HG02938 (cell line): Measurements from ENCODE around the gene CIDEA.

ENCODE experiments used
- ATAC-seq: cut with Tn5 transposase; IDR thresholded peaks from one replicate; pipeline ENCODE4 v1.9.1; 2021; ENCODE audit warnings: mild to moderate bottlenecking, moderate library complexity; ENCODE audit not compliant: unreplicated experiment

The CIDEA gene

GRCh38 chr18:12317664-12318333, 63.6 kb downstream of the CIDEA start:
- peak; percentile 31 for ATAC-seq

GRCh38 chr18:12318334-12318697, 64.2 kb downstream of the CIDEA start:
- ATAC-seq = no peak

- no peak for ATAC-seq
These were observed 64.7 kb downstream of the CIDEA start for GRCh38 chr18:12318857-12319256.

GRCh38 chr18:12321333-12321732, 67.2 kb downstream of the CIDEA start:
- no peak for ATAC-seq

GRCh38 chr18:12324991-12325725, 71.0 kb downstream of the CIDEA start:
- no peak for ATAC-seq

- ATAC-seq = no peak
These were observed 71.6 kb downstream of the CIDEA start for GRCh38 chr18:12325726-12326245.

- no peak for ATAC-seq
These were observed 72.7 kb downstream of the CIDEA start for GRCh38 chr18:12326711-12327460.
